ENCODE results near the gene HMGB1.

The HMGB1 gene

GRCh38 chr13:30429721-30430694, 35.7 kb downstream of the HMGB1 start:
- H3K79me1 ChIP-seq (ENCODE audit: low read length), result peaks cover 7% of the 10 kb centered on the region
- H3K79me2 ChIP-seq (ENCODE audit: control insufficient read depth, insufficient read depth, low read length, poor library complexity), result no peaks in the 10 kb centered on the region
- peak overlapping the region; percentile 79 for H4K91ac ChIP-seq (ENCODE audit: low read depth, low read length)
- H3K4me1 ChIP-seq (ENCODE audit: control insufficient read depth in 1 of 2, insufficient read depth in 2 of 2, low read length in 2 of 2), result peaks cover 5 to 11% of the 10 kb centered on the region in 2 experiments
- no peak overlapping the region for H2AK5ac ChIP-seq (ENCODE audit: low read length)
- H3K4me2 ChIP-seq (ENCODE audit: low read length), result peak overlapping the region; percentile 16
- no peak overlapping the region for H3K4me3 ChIP-seq (ENCODE audit: low read depth, low read length)
- no peaks in the 10 kb centered on the region for H3K27me3 ChIP-seq (ENCODE audit: insufficient read depth, low read length)
- H2BK5ac ChIP-seq (ENCODE audit: low read depth, low read length, poor library complexity), result no peak overlapping the region
- H3K9me3 ChIP-seq (ENCODE audit: insufficient read depth, low read depth, low read length), result no peaks in the 10 kb centered on the region
- H3K18ac ChIP-seq (ENCODE audit: low read length), result no peak overlapping the region
- no peak overlapping the region for H4K12ac ChIP-seq (ENCODE audit: low read depth, low read length)
- DNase-seq, result peak; percentile 40 to 71
- H2BK12ac ChIP-seq (ENCODE audit: low read length), result peak overlapping the region; percentile 81
- H4K8ac ChIP-seq (ENCODE audit: low read depth, low read length), result no peak overlapping the region
- H3K23ac ChIP-seq (ENCODE audit: low read length), result no peak overlapping the region
- no peak overlapping the region for H2AFZ ChIP-seq (ENCODE audit: insufficient read depth, low read length, poor library complexity)
- H3K14ac ChIP-seq (ENCODE audit: low read length), result no peak overlapping the region
- WGBS (ENCODE audit: extremely low coverage, insufficient coverage, insufficient read length), result no CpG with 5 or more reads among the region's 6 CpGs
- H3K27ac ChIP-seq (ENCODE audit: low read depth, low read length), result peak overlapping the region; percentile 71
- H3K9ac ChIP-seq (ENCODE audit: low read length), result no peak overlapping the region
- H3K4ac ChIP-seq (ENCODE audit: low read depth, low read length), result no peak overlapping the region
- peak overlapping the region; percentile 84 for H2BK120ac ChIP-seq (ENCODE audit: insufficient read depth, low read length, poor library complexity)
- H3K36me3 ChIP-seq (ENCODE audit: control insufficient read depth in 1 of 2, insufficient read depth in 2 of 2, low read length in 2 of 2), result no peaks in the 10 kb centered on the region

- Histone ChIP-seq H3K79me1 (ENCODE audit: low read length) (peaks cover 7% of the 10 kb centered on the region), H2BK12ac (ENCODE audit: low read length) (peak overlapping the region; percentile 27), H3K27ac (ENCODE audit: low read depth, low read length) (no peak overlapping the region), H4K12ac (ENCODE audit: low read depth, low read length) (no peak overlapping the region), H3K4me3 (ENCODE audit: low read depth, low read length) (no peak overlapping the region), H3K4me1 (ENCODE audit: control insufficient read depth in 1 of 2, insufficient read depth in 2 of 2, low read length in 2 of 2) (peaks cover 5 to 11% of the 10 kb centered on the region in 2 experiments), H3K14ac (ENCODE audit: low read length) (no peak overlapping the region), H3K36me3 (ENCODE audit: control insufficient read depth in 1 of 2, insufficient read depth in 2 of 2, low read length in 2 of 2) (no peaks in the 10 kb centered on the region), H3K79me2 (ENCODE audit: control insufficient read depth, insufficient read depth, low read length, poor library complexity) (no peaks in the 10 kb centered on the region), H3K4ac (ENCODE audit: low read depth, low read length) (no peak overlapping the region), H3K4me2 (ENCODE audit: low read length) (no peak overlapping the region), H3K9me3 (ENCODE audit: insufficient read depth, low read depth, low read length) (no peaks in the 10 kb centered on the region), H3K9ac (ENCODE audit: low read length) (no peak overlapping the region), H3K23ac (ENCODE audit: low read length) (no peak overlapping the region), H3K27me3 (ENCODE audit: insufficient read depth, low read length) (no peaks in the 10 kb centered on the region), H2BK120ac (ENCODE audit: insufficient read depth, low read length, poor library complexity) (no peak overlapping the region), H4K8ac (ENCODE audit: low read depth, low read length) (no peak overlapping the region), H2AFZ (ENCODE audit: insufficient read depth, low read length, poor library complexity) (no peak overlapping the region), H3K18ac (ENCODE audit: low read length) (no peak overlapping the region), H2AK5ac (ENCODE audit: low read length) (no peak overlapping the region), H2BK5ac (ENCODE audit: low read depth, low read length, poor library complexity) (no peak overlapping the region), H4K91ac (ENCODE audit: low read depth, low read length) (peak overlapping the region; percentile 53)
- WGBS (ENCODE audit: extremely low coverage, insufficient coverage, insufficient read length), result no CpG with 5 or more reads among the region's 3 CpGs
- DNase-seq, result no peak
Observed at GRCh38 chr13:30429235-30429634, 36.5 kb downstream of the HMGB1 start.

GRCh38 chr13:30423891-30424290, 41.8 kb downstream of the HMGB1 start:
- Histone ChIP-seq H3K9ac (ENCODE audit: low read length) (no peak overlapping the region), H2BK12ac (ENCODE audit: low read length) (no peak overlapping the region), H3K4me2 (ENCODE audit: low read length) (no peak overlapping the region), H3K27me3 (ENCODE audit: insufficient read depth, low read length) (no peaks in the 10 kb centered on the region), H4K8ac (ENCODE audit: low read depth, low read length) (no peak overlapping the region), H3K79me2 (ENCODE audit: control insufficient read depth, insufficient read depth, low read length, poor library complexity) (no peaks in the 10 kb centered on the region), H3K23ac (ENCODE audit: low read length) (no peak overlapping the region), H3K9me3 (ENCODE audit: insufficient read depth, low read depth, low read length) (peaks cover 2% of the 10 kb centered on the region), H3K14ac (ENCODE audit: low read length) (no peak overlapping the region), H3K4ac (ENCODE audit: low read depth, low read length) (no peak overlapping the region), H2AFZ (ENCODE audit: insufficient read depth, low read length, poor library complexity) (no peak overlapping the region), H3K4me1 (ENCODE audit: control insufficient read depth in 1 of 2, insufficient read depth in 2 of 2, low read length in 2 of 2) (peaks cover 8% of the 10 kb centered on the region in 2 experiments), H2AK5ac (ENCODE audit: low read length) (no peak overlapping the region), H2BK5ac (ENCODE audit: low read depth, low read length, poor library complexity) (no peak overlapping the region), H3K18ac (ENCODE audit: low read length) (no peak overlapping the region), H4K12ac (ENCODE audit: low read depth, low read length) (no peak overlapping the region), H3K4me3 (ENCODE audit: low read depth, low read length) (no peak overlapping the region), H2BK120ac (ENCODE audit: insufficient read depth, low read length, poor library complexity) (no peak overlapping the region), H4K91ac (ENCODE audit: low read depth, low read length) (no peak overlapping the region), H3K36me3 (ENCODE audit: control insufficient read depth in 1 of 2, insufficient read depth in 2 of 2, low read length in 2 of 2) (no peaks in the 10 kb centered on the region), H3K27ac (ENCODE audit: low read depth, low read length) (no peak overlapping the region), H3K79me1 (ENCODE audit: low read length) (no peaks in the 10 kb centered on the region)
- DNase-seq, result no peak
- WGBS (ENCODE audit: extremely low coverage, insufficient coverage, insufficient read length), result no CpG with 5 or more reads among the region's 3 CpGs

GRCh38 chr13:30422054-30422839, 43.5 kb downstream of the HMGB1 start, which contains the start of gene UBE2L5:
UBE2L5 (plus strand) TSS chr13:30422493; CDS start chr13:30427991, 5,498 bp downstream.
- H3K4me3 ChIP-seq (ENCODE audit: low read depth, low read length), result peak within 1 kb of the TSS; percentile 74
- H3K9ac ChIP-seq (ENCODE audit: low read length), result no peak within 1 kb of the TSS
- H2BK120ac ChIP-seq (ENCODE audit: insufficient read depth, low read length, poor library complexity), result peak within 1 kb of the TSS; percentile 68
- no peaks in the 10 kb centered on the region for H3K36me3 ChIP-seq (ENCODE audit: control insufficient read depth in 1 of 2, insufficient read depth in 2 of 2, low read length in 2 of 2)
- H4K91ac ChIP-seq (ENCODE audit: low read depth, low read length), result peak within 1 kb of the TSS; percentile 65
- peak within 1 kb of the TSS; percentile 71 for H3K18ac ChIP-seq (ENCODE audit: low read length)
- H3K79me1 ChIP-seq (ENCODE audit: low read length), result no peaks in the 10 kb centered on the region
- H2BK12ac ChIP-seq (ENCODE audit: low read length), result peak within 1 kb of the TSS; percentile 60
- H3K4me1 ChIP-seq (ENCODE audit: control insufficient read depth in 1 of 2, insufficient read depth in 2 of 2, low read length in 2 of 2), result peaks cover 8% of the 10 kb centered on the region in 2 experiments
- H3K4ac ChIP-seq (ENCODE audit: low read depth, low read length), result no peak within 1 kb of the TSS
- H3K27me3 ChIP-seq (ENCODE audit: insufficient read depth, low read length), result no peaks in the 10 kb centered on the region
- H3K4me2 ChIP-seq (ENCODE audit: low read length), result peak within 1 kb of the TSS; percentile 95
- H3K79me2 ChIP-seq (ENCODE audit: control insufficient read depth, insufficient read depth, low read length, poor library complexity), result no peaks in the 10 kb centered on the region
- peak within 1 kb of the TSS; percentile 19 for H2BK5ac ChIP-seq (ENCODE audit: low read depth, low read length, poor library complexity)
- H3K14ac ChIP-seq (ENCODE audit: low read length), result peak within 1 kb of the TSS; percentile 73
- H4K8ac ChIP-seq (ENCODE audit: low read depth, low read length), result peak within 1 kb of the TSS; percentile 61
- H3K9me3 ChIP-seq (ENCODE audit: insufficient read depth, low read depth, low read length), result peaks cover 2% of the 10 kb centered on the region
- no peak within 1 kb of the TSS for H4K12ac ChIP-seq (ENCODE audit: low read depth, low read length)
- no peak within 1 kb of the TSS for H2AFZ ChIP-seq (ENCODE audit: insufficient read depth, low read length, poor library complexity)
- no peak within 1 kb of the TSS for H3K23ac ChIP-seq (ENCODE audit: low read length)
- no peak within 1 kb of the TSS for H2AK5ac ChIP-seq (ENCODE audit: low read length)
- H3K27ac ChIP-seq (ENCODE audit: low read depth, low read length), result peak within 1 kb of the TSS; percentile 44
- WGBS (ENCODE audit: extremely low coverage, insufficient coverage, insufficient read length), result no CpG with 5 or more reads among the region's 57 CpGs
- peak; percentile 71 to 77 for DNase-seq
